HL-60 (cell line): ENCODE measurements around the gene KLC4.
"Not testable (repeated sequence)": the region's sequence is repeated elsewhere in the genome, so short reads cannot be mapped to it uniquely, and the experiment has no call there.

ENCODE experiments used
- DNase-seq, 2 experiments: peaks; one replicate each; pipeline ENCODE4 v3.0.0-alpha.2; 2010 to 2020; ENCODE audit warnings: low read depth in 1 of 2, low spot score in 1 of 2
- H3K27ac ChIP-seq: fragments of 250-450 bp; sonication (Bioruptor Pico); replicated peaks from 2 replicates; pipeline ENCODE4 v1.5.1; 2020; ENCODE audit warnings: mild to moderate bottlenecking, moderate library complexity
- H3K27me3 ChIP-seq: fragments of 250-450 bp; sonication (Bioruptor Pico); 2 replicates; pipeline ENCODE4 v1.5.1; 2021; ENCODE audit warnings: mild to moderate bottlenecking, moderate library complexity; ENCODE audit not compliant: insufficient read depth, poor library complexity, severe bottlenecking
- H3K4me3 ChIP-seq: replicated peaks from 2 replicates; pipeline ENCODE4 v1.5.1; 2011; ENCODE audit warnings: mild to moderate bottlenecking, control low read depth, low read length; ENCODE audit not compliant: insufficient read depth
- CTCF ChIP-seq: IDR thresholded peaks from one replicate; pipeline ENCODE4 v1.5.1; 2011; ENCODE audit warnings: low read length, control low read depth, inconsistent platforms; ENCODE audit not compliant: insufficient read depth
- GABPA ChIP-seq: IDR thresholded peaks from 2 replicates; pipeline ENCODE4 v1.6.1; 2012; ENCODE audit warnings: low read depth
- POLR2AphosphoS5 ChIP-seq: IDR thresholded peaks from 2 replicates; pipeline ENCODE4 v1.6.1; 2012; ENCODE audit warnings: low read depth
- REST ChIP-seq: IDR thresholded peaks from 2 replicates; pipeline ENCODE4 v1.6.1; 2012; ENCODE audit warnings: low read depth; ENCODE audit not compliant: insufficient replicate concordance
- SPI1 ChIP-seq: IDR thresholded peaks from 2 replicates; pipeline ENCODE4 v1.6.1; 2012; ENCODE audit warnings: low read depth, mild to moderate bottlenecking, borderline replicate concordance

The KLC4 gene

GRCh38 chr6:43038727-43039126 is 20.7 kb upstream of the KLC4 start:
- no peak for TF ChIP-seq POLR2AphosphoS5
- TF ChIP-seq GABPA: no peak
- no peak for TF ChIP-seq REST
- TF ChIP-seq SPI1: no peak
- TF ChIP-seq CTCF: no peak

GRCh38 chr6:43040542-43041257 is 18.7 kb upstream of the KLC4 start:
- Histone ChIP-seq H3K27me3 (no peaks in the 10 kb centered on the region), H3K27ac (no peak overlapping the region), H3K4me3 (no peak overlapping the region)
- TF ChIP-seq CTCF (no peak), POLR2AphosphoS5 (no peak), GABPA (no peak), SPI1 (no peak)
- DNase-seq: no peak

More at GRCh38 chr6:43038727-43039126, 20.7 kb upstream of the KLC4 start:
- H3K27me3 ChIP-seq: no peaks in the 10 kb centered on the region
- no peak overlapping the region for H3K4me3 ChIP-seq
- H3K27ac ChIP-seq: no peak overlapping the region
- no peak for DNase-seq

GRCh38 chr6:43041475-43041874 is 18.0 kb upstream of the KLC4 start:
- not testable (repeated sequence) for H3K27me3 ChIP-seq, DNase-seq, H3K4me3 ChIP-seq, H3K27ac ChIP-seq

GRCh38 chr6:43043310-43043709 is 16.1 kb upstream of the KLC4 start:
- TF ChIP-seq GABPA (no peak), POLR2AphosphoS5 (no peak), CTCF (no peak), REST (no peak), SPI1 (no peak)
- no peak for DNase-seq
- no peak overlapping the region for H3K4me3 ChIP-seq
- H3K27me3 ChIP-seq: no peaks in the 10 kb centered on the region
- no peak overlapping the region for H3K27ac ChIP-seq
